ENCODE data around the gene GZF1.

GZF1 gene

DNA sequence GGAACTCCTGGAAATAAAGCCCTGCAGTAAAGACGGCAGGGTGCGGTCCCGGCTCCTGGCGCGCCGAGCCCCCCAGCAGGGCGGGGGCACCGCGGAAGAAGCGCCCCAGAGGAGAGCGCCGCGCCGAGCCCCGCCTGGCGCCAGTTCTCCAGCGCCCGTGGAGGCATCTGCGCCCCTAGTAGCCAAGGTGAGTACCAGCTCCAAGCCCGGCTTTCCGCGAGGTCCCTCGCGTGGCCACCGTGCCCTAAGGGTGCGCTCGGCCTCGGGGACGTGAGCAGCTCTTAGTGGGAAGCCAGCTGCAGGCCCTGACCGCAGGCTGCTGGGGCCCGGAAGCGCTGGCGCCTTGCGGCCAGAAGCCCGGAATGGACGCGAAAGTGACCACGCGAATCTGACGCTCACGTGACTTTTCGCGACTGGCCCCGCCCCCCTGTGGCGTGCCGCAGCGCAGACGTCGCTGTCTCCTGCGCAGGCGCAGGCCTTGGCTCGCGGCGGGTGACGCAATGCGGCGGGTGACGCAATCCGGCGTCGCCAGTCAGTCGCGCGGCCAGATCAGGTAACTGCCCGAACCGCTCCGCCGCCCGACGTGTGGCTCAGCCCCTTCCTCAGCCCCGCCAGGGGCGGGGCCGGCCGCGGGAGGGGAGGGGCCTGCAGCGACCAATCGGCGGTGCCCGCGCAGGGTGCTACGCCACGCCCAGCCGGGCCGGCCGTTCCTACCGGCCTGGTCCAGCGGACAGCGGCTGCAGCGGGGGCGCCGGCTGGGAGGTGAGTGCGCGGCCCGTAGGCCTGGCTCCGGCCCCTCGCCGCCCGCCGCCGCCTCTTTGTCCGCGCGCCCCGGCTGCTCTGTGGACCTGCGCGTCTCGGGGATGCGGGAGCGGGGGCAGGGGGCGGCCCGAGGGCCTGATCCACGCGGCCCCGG lies at the start of gene GZF1:
GZF1 (plus strand) TSS at position 707 of the 916 bp plus-strand sequence. CDS start 2,202 bp downstream, outside the sequence.
- DNase-seq (ENCODE audit: low read depth in 2 of 2), result peak; percentile 96 to 98

DNA sequence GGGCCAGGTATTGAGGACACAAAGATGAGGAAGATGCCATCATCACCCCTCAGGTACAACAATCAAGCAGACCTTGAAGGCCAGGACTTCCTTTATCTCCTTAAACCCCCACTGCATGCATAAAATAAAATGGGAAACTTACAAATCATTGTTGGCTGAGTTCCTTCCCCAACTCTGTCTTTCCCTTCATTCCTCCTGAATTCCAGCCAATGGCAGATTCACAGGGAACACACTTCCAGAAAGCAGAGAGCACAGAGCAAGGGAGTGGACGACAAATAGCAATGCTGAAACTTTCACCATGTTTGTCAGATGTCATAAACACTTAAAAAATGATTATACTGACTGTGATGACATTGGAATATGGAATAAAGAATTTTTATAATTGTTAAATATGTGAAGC lies 48.7 kb upstream of the GZF1 start:
- DNase-seq (ENCODE audit: low read depth in 2 of 2), result no peak

DNA sequence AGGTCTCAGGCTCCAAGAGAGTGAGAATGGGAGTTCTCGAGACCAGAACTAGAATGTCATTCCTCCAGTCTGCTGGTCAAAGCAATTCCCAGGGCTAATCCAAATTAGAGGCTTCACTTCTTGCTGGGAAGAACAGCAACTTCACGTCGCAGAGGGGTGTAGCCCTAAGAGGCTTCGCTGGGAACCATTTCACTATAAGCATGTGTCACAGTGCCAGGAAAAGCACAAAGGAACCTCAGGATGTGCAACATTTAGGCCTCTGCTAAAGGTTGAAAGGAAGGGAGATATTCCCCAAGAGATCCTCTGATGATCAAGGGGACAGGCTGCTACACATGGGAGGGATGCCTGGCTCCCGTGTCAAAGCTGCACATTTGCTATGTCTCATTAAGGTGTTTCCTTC lies 47.3 kb upstream of the GZF1 start:
- DNase-seq (ENCODE audit: low read depth in 2 of 2), result no peak

DNA sequence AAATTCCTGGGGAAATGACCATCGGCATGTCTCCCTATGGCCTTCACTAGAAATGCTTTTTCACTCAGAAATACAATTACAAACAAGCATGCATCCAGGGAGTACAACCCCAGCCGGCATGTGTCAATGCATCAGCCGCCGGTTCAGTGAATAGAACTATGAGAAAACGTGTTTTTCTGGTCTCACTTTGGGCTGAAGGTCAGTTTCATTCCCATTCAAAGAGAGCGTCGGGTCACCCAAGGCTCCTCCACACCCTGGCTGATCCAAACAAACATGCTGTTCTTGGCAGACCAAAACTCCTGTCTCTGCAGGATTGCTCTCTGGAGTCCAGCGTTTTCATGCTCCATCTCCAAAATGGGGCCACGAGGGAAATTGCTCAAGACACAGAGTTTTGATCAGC lies 46.9 kb upstream of the GZF1 start:
- no peak for DNase-seq (ENCODE audit: low read depth in 2 of 2)

DNA sequence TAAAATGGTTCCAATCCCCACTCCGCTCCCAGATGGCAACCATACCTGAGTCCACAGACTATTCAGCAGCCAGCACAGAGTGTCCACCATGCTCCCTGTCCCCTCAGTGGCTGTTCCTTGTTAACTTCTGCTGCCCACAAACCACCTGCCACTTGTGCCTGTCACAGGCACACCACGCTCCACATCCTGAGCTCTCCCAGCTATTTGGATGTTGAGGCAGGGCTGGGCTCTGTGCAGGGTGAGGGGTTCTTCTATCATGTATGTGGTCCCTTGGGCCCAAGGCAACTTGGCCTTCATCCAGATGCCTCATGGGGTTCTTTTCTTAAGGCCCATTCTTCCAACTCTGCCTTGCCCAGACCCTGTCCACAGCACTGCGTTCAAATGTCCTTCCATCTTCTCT lies 45.4 kb upstream of the GZF1 start:
- DNase-seq (ENCODE audit: low read depth in 2 of 2), result no peak

DNA sequence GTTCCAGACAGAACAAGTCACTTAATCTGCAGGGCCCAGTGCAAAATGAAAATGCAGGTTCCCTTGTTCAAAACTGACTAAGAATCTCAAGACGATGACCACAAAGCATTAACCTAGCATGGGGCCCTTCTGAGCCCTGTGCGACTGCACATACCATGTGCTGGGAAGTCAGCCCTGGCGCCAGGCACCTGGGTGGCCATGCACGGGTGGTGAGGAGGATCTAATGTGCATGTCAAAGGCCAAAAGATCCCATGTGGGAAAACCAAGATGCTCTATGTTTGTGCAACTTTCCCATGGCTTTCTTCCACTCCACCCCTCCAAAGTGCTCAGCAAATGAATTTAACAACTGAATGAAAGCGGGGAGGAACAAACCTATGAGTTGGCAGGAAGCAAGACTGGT lies 44.9 kb upstream of the GZF1 start:
- DNase-seq (ENCODE audit: low read depth in 2 of 2), result no peak

DNA sequence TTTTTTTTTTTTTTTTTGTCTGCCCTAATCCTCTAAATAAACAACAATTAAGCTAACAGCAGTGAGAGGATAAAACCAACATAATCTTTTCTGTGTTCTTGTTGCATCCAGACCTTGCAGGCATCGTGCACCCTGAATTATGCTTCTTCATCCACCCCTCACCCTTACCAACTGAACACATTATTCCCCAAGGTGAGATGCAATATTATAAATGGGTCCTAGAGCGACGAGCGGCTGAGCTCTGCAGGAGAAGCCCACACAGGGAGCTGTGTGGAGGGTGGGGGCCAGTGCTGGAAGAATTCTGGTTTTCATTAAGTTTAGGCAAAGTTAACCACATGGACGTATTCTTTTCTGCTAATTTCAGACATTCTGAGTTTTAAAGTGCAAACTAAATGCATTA lies 43.6 kb upstream of the GZF1 start:
- no peak for DNase-seq (ENCODE audit: low read depth in 2 of 2)

DNA sequence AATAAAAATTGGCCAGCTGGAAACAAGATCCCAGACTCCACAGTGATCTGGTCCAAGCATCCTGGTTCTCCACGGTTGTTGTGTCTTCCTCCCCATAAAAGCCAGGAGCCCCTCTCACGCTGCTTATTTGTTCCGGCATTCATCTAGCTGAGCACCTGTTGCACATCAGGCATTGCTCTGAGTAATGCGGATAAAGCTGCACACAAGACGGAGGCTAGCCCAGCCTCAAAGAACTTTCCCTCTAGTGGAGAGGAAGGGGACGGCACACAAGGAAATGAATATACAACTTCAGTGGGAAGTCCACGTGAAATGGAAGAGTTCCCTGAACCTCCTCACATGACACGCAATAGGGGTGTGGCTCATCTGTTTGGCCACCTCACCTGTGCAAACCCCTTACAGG lies 41.7 kb upstream of the GZF1 start:
- no peak for DNase-seq (ENCODE audit: low read depth in 2 of 2)

DNA sequence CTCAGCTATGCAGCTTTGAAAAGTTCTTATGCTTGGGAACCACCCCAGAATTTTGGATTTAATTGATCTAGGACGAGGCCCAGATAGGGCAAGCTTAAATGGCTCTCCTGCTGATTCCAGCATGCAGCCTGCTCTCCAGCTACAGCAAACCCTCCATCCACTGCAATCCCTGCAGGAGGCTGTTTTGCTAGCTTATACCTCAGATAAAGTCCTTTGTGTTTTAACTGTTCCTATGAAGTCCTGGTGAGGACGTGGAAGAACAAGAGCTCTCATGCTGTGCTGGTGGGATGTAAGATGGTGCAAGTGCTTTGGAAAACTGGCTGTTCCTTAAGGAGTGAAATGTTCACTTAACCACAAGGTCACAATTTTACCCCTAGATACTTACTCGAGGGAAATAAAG lies 36.9 kb upstream of the GZF1 start:
- DNase-seq (ENCODE audit: low read depth in 2 of 2), result no peak

DNA sequence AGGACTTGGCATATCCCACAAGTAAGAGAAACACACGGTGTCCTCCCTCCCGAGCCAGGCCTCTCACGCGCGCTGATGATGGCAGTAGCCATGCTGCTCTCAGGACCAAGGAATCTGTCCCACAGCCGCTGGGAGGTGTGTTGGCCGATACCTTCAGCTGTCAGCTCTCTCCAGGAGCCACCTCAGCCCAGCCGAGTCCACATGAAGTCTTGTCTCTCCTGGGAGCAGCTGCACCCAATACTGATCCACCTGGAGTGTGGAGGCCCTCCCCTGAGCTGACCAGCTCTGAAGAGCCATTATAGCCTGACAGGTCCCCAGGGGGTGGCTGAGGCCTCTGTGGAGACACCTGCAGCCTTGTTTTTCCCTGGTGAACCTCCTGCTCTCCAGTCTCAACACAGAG lies 35.2 kb upstream of the GZF1 start:
- no peak for DNase-seq (ENCODE audit: low read depth in 2 of 2)

DNA sequence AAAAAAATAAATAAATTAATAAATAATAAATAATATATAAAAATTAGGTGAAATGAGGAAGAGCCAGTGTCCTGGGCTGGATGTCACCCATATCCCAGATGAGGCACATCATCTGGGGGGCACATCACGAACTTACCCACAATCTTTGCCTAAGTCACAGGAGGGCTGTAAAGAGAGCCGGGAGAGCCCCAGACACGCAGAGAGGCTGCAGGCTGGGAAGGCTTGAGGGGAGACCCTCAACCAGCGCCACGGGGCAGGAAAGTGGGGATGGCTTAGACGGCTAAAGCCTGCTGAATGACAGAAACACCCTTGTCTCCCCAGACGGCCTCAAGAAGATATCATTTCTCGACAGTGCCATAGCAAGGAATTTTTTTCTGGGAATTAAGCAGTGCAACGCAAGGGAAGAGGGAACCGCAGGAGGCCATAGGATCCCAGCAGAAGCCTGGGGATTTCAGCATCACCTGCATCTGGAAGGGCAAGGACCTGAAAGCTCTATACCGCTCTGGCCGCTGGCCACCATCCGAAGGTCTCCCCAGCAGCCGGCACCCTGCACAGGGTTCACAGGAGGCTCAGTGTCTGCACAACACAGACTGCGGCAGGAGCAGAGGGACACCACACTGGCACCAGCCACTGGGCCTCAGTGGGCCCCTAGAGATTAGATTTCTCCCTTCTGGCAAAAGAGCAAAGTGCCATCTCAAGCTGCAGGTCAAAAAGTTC lies 34.2 kb upstream of the GZF1 start:
- DNase-seq (ENCODE audit: low read depth in 2 of 2), result no peak

DNA sequence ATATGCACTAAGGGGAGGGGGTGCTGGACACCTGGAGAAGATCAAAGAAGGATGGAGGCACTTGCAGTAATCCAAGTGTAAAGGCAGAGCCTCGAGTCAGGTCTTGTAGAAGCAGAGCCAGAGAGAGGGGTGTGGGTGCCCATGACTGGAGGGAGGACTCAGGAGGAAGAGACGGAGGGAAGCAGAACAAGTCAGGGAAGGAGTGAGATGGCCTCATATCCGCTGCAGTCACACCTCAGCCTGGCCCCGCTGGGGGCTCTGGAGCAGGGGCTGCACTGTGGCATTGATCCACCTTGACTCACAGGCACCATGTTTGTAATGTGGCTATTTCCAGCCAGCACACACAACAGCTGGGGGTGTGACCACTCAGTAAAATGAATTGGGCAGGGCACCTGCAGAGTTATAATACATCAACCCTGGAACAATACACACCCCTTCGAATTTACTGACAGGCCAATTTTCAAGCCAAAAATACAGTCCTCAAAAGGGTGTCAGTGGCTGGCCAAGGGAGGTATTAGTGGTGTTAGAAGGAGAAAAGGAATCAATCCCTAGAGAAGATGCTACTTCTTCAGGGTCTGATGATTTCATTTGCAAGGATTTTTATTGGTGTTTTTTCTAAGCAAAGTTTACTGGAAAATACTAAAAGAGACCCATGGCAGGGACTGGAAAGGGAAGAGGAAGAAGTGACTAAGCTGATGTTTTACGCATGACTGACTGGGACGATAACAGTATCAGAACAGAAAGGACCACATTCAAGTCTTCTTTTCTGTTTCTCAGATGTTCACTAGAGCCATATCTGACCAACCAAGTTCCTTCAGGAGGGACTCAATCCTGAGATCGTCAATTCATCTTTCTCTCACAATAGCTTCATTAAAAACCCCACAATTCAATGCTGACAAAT lies 30.3 kb upstream of the GZF1 start:
- no peak for DNase-seq (ENCODE audit: low read depth in 2 of 2)

DNA sequence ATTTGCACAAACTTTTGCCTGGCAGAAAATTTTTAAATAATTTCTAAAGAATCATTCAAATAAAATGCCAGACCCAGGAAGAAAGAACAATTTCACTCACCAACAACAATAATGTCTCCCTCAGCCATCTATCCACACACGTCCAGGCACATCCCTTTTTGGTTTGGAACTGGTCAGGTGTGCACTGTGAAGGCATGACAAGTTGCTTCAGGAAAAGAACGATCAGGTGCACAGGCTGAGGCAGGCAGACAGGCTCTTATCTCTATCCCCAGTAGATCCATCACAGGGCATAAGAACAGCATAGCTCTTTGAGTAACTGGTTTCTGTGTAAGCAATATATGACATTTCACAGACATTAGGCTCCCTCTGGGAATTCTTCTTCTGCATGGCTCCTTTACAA lies 29.5 kb upstream of the GZF1 start:
- DNase-seq (ENCODE audit: low read depth in 2 of 2), result no peak

DNA sequence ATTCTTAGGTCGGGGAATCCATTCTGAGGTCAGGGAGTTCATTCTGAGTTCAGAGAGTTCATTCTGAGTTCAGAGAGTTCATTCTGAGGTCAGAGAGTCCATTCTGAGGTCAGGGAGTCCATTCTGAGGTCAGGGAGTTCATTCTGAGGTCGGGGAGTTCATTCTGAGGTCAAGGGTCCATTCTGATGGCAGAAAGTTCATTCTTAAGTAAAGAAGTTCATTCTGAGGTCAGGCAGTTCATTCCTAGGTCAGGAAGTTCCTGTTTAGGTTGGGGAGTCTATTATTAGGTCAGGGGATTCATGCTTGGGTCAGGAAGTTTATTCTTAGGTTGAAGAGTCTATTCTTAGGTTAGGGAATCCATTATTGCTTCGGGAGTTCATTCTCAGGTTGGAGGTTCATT lies 27.9 kb upstream of the GZF1 start:
- no peak for DNase-seq (ENCODE audit: low read depth in 2 of 2)

DNA sequence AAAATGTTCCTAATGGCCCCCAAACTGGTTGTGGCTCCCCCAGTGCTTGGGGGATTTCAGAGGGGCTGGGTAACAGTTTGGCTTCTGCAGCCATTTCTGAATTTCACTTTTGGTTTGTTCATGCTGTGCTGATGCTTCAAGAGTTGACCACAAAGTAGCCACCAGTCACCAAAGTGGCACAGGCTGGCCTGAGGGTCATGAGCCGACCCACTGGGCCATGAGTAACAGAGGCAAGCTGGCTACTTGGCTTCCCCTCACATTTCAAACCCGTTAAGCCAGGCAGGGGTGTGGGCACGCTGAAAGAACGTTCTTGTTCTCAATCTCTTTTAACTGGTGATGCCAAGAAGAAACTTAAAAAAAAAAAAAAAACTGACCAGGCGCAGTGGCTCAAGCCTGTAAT lies 26.5 kb upstream of the GZF1 start:
- no peak for DNase-seq (ENCODE audit: low read depth in 2 of 2)

DNA sequence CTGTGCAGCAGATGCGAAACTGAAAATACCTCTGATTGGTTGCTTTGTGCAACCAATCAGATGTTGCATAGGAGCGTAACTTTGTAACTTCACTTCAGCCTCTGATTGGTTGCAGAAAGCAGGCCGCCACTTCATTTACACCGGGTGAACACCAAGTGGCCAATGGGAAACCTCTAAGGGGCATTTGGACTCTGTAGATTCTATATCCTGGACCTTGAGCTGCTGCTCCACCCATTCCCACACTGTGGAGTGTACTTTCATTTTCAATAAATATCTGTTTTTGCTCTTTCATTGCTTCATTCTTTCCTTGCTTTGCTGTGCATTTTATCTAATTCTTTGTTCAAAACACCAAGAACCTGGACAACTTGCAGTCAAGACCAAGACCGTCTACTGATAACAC lies 25.5 kb upstream of the GZF1 start:
- DNase-seq (ENCODE audit: low read depth in 2 of 2), result no peak

DNA sequence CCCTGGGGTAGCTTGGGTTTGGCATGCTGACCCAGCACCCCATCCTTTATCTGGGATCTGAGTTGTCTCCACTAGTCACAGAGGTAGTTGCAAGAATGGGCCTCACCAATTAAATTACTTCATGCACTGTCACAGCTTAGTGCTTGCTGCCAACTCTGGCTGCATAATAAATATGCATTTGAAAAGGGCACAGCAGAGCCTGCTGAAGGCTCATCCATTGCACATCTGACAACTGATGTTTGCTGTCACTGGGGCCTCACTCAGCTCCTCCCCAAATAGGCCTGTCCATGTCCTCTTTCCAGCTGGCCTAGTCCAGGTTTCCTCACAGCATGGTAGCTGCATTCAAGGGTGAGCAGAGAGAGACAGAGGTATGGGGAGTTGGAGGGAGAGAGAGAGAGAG lies 24.7 kb upstream of the GZF1 start:
- DNase-seq (ENCODE audit: low read depth in 2 of 2), result no peak

DNA sequence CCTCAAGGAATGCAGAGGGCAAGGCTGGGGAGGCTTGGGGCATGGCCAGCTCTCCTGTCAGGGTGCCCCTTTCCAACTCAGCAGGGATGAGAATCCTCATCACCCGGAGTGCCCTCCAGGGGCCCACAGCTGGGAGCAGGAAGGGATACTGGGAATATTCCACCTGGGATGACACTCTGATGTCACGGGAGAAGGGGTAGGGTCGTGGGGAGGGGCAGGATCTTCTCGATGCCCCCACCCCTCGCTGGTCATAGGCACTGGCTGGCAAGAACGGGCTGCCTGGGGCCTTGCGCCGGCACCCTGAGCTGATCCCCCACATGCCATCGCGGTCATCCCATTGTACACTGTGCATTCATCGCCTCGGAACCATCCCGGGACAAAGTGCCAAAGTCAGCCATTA lies 22.0 kb upstream of the GZF1 start:
- no peak for DNase-seq (ENCODE audit: low read depth in 2 of 2)

DNA sequence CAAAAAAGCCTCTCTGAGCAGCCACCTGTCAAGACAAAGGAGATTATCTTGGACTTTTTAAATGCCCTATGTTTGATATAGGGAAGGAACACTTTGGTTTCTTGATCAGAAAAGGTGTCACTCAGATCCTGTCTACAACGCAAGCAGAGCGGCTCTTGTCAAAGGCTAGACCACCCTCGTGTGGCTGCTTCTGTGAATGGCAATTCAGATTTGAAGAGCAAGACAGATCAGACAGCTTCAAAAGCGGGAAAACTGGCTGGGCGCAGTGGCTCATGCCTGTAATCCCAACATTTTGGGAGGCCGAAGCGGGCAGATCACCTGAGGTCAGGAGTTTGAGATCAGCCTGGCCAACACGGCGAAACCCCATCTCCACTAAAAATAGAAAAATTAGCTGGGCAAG lies 21.5 kb upstream of the GZF1 start:
- DNase-seq (ENCODE audit: low read depth in 2 of 2), result no peak

DNA sequence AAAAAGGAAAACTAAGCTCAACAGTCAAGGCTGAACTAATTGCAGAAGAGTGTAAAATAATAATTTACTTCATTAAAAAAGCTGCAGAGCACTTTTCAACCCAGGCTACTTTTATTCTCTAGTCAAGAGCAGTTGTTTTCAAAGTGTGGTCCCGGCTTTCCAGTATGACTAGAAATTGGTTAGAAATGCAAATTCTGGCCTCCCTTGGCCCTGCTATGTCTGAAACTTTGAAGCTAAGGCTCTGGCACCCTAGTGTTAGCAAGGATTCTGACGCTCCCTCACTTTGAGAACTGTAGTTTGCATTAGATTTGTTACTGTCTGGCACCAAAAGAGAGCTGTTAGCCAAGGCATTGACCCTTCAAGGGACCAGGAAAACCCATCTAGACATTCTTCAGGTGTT lies 20.9 kb upstream of the GZF1 start:
- DNase-seq (ENCODE audit: low read depth in 2 of 2), result no peak

DNA sequence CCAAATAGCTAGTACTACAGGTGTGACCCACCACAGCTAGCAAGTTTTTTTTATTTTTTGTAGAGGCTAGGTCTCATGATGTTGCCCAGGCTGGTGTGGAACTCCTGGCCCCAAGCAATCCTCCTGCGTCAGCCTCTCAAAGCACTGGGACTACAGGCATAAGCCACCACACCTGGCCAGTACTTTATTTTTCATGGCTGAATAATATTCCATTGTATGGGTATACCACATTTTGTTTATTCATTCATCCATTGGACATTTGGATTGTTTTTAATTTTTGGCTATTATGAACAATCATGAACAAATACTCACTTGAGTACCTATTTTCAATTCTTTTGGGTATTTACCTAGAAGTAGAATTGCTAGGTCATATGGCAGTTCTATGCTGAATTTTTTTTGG lies 18.4 kb upstream of the GZF1 start:
- DNase-seq (ENCODE audit: low read depth in 2 of 2), result no peak

DNA sequence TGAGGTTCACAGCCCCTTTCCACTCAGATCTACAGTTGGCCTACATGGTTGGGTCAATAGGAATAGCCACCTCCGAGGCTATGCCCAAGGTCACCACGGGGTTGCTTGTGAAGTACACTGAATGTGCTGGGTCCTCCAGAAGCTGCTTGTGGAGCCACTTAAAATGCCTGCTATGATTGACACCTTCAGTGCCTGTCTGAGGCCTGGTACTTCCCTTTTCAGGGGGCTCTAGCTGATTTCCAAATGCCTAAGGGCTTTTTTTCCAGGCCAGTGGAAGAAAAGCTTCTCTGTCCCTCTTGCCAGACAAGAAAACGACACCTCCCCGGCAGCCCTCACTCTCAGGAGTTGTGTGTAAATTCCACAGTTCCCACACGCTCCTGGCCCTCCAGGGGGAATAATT lies 17.6 kb upstream of the GZF1 start:
- no peak for DNase-seq (ENCODE audit: low read depth in 2 of 2)

Data from activated CD4-positive, alpha-beta T cell treated with anti-CD3 and anti-CD28 coated beads for 24 hours (primary cell).